Jurkat, Clone E6-1 (cell line): ENCODE data around the gene CEP164.

ENCODE experiments used
- DNase-seq: peaks from one replicate; pipeline ENCODE4 v3.0.0-alpha.2; 2011; ENCODE audit warnings: low read depth, low spot score
- H3K4me3 ChIP-seq: 2 replicates; pipeline ENCODE4 v1.5.1; 2011; ENCODE audit warnings: mild to moderate bottlenecking, low read length, control low read depth, moderate library complexity

CEP164 gene

GRCh38 chr11:117412653-117413275 is 85.1 kb downstream of the CEP164 start:
- no peak overlapping the region for H3K4me3 ChIP-seq
- DNase-seq = no peak

- no peak for DNase-seq
Observed at GRCh38 chr11:117413616-117414015, 86.0 kb downstream of the CEP164 start.

GRCh38 chr11:117414724-117415123 is 87.1 kb downstream of the CEP164 start:
- H3K4me3 ChIP-seq = no peak overlapping the region
- DNase-seq = no peak

More at GRCh38 chr11:117413616-117414015, 86.0 kb downstream of the CEP164 start:
- H3K4me3 ChIP-seq = no peak overlapping the region

- no peak for DNase-seq
Observed at GRCh38 chr11:117415358-117415896, 87.8 kb downstream of the CEP164 start.

GRCh38 chr11:117417342-117417741 is 89.7 kb downstream of the CEP164 start:
- H3K4me3 ChIP-seq = no peak overlapping the region
- DNase-seq = no peak

More at GRCh38 chr11:117415358-117415896, 87.8 kb downstream of the CEP164 start:
- H3K4me3 ChIP-seq = no peak overlapping the region

- H3K4me3 ChIP-seq = no peak overlapping the region
- DNase-seq = no peak
Observed at GRCh38 chr11:117417856-117418255, 90.2 kb downstream of the CEP164 start.

- DNase-seq = no peak
- H3K4me3 ChIP-seq = no peak overlapping the region
Observed at GRCh38 chr11:117418737-117419481, 91.3 kb downstream of the CEP164 start.

GRCh38 chr11:117419482-117420142 is 92.0 kb downstream of the CEP164 start:
- DNase-seq = no peak
- no peak overlapping the region for H3K4me3 ChIP-seq

GRCh38 chr11:117420143-117420485 is 92.5 kb downstream of the CEP164 start:
- DNase-seq = no peak
- H3K4me3 ChIP-seq = no peak overlapping the region

GRCh38 chr11:117420598-117420997 is 92.9 kb downstream of the CEP164 start:
- no peak for DNase-seq
- no peak overlapping the region for H3K4me3 ChIP-seq

- no peak for DNase-seq
Observed at GRCh38 chr11:117421041-117421440, 93.4 kb downstream of the CEP164 start.

GRCh38 chr11:117421476-117421875 is 93.8 kb downstream of the CEP164 start:
- no peak for DNase-seq
- H3K4me3 ChIP-seq = no peak overlapping the region

More at GRCh38 chr11:117421041-117421440, 93.4 kb downstream of the CEP164 start:
- H3K4me3 ChIP-seq = no peak overlapping the region

GRCh38 chr11:117423046-117423575 is 95.5 kb downstream of the CEP164 start:
- no peak for DNase-seq

GRCh38 chr11:117424781-117425180 is 97.1 kb downstream of the CEP164 start:
- no peak overlapping the region for H3K4me3 ChIP-seq
- DNase-seq = no peak

More at GRCh38 chr11:117423046-117423575, 95.5 kb downstream of the CEP164 start:
- no peak overlapping the region for H3K4me3 ChIP-seq

- DNase-seq = no peak
- H3K4me3 ChIP-seq = no peak overlapping the region
Observed at GRCh38 chr11:117425679-117426296, 98.1 kb downstream of the CEP164 start.

- peak; percentile 17 for DNase-seq
Observed at GRCh38 chr11:117426297-117426685, 98.6 kb downstream of the CEP164 start.

GRCh38 chr11:117426941-117427340 is 99.3 kb downstream of the CEP164 start:
- H3K4me3 ChIP-seq = no peak overlapping the region

More at GRCh38 chr11:117426297-117426685, 98.6 kb downstream of the CEP164 start:
- no peak overlapping the region for H3K4me3 ChIP-seq

GRCh38 chr11:117427356-117427874 is 99.8 kb downstream of the CEP164 start:
- no peak for DNase-seq
- no peak overlapping the region for H3K4me3 ChIP-seq

More at GRCh38 chr11:117426941-117427340, 99.3 kb downstream of the CEP164 start:
- DNase-seq = no peak
